Kidney capillary endothelial cell (primary cell): Measurements from ENCODE around the gene KLC3.

Source experiments
- DNase-seq: peaks from one replicate; pipeline ENCODE4 v3.0.0-alpha.2; 2018; ENCODE audit warnings: low spot score

The KLC3 gene

GRCh38 chr19:45376045-45376724, 35.6 kb downstream of the KLC3 start:
- DNase-seq, result peak; percentile 74

DNA sequence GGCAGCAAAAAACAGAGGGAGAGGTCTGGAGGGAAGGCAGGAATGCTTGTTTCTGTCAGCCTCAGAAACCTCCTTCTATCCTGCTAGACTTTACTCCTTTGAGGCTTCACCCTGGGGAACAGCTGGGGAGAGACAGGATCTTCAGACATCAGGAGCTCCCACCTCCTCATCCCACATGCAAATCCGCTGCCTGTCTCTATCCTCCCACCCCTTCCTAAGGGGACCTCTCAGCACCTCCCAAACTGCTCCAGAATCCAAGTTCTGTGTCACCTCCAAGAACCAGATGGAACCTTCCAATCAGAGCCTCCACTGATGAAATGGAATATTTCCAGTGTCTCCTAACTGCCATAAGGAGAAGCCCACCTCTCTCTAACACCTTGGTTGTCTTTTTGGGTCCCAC, 39.6 kb downstream of the KLC3 start:
- DNase-seq, result no peak

GRCh38 chr19:45382426-45382825, 41.9 kb downstream of the KLC3 start:
- DNase-seq, result no peak

- no peak for DNase-seq
Measured at GRCh38 chr19:45385392-45386221, 45.1 kb downstream of the KLC3 start.

GRCh38 chr19:45391346-45391745, 50.8 kb downstream of the KLC3 start:
- no peak for DNase-seq

DNA sequence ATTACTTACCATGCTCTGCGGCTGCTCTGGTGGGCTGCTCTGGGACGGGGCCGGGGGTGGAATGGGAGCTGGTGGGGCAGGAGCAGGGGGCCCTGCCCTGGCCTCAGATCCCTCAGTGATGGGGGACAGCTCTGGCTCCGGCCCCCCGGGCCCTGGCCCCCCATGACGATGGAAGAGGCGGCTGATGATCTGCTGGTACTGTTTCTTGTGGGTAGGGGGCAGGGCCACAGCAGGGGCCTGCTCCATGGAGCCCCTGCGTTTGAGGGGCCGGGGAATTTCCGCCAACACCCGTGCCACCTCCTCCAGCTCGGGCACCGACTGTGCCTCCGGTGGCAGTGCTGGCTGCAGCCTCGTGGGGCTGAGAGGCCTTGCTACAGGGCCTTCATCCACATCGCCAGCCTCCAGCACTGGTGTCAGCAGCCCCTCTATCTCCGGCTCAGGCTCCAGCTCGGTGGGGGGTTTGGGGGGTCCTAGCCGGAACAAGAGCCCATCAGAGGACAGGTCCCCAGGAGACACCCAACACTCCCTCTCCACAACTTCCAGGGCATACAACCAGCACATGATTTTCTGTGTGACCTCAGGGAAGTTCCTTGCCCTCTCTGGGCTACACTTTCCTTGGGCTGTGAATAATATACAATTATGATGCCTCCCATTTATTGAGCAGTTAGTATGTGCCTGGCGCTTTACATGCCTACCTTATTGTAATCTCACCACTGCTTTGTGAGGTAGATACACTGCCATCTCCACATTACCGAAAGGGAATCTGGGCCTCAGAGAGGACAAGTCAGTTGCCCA, 51.5 kb downstream of the KLC3 start:
- no peak for DNase-seq

- no peak for DNase-seq
Measured at GRCh38 chr19:45395821-45396617, 55.5 kb downstream of the KLC3 start.

DNA sequence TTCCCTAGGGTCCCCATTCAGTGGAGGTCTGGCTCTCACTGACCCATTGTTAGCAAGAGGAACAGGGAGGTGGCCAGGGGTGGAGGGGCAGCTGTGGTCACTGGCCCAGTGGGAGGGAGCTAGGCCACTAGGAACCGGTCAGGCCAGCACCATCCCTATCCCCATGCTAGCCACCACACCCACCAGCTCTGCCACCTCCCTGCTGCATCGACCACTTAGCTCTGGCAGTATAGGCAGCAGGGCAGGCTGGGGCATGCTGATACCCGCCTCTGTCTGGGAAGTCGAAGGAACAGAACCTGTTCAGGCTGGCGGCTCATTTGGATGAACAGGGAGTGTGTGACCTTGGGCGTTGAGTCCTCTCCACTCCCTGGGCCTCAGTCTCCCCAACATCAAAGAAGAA, 59.6 kb downstream of the KLC3 start:
- no peak for DNase-seq
